ENCODE results near the gene MRM3. TPM values are rescaled to one million over a fixed set of nuclear protein-coding genes. Genes with fewer than 3 reads are reported as not detected.
A peak's percentile ranks its signal among the peaks of the same experiment; 100 is the strongest.
"Not testable (repeated sequence)": the region's sequence is repeated elsewhere in the genome, so short reads cannot be mapped to it uniquely, and the experiment has no call there.

Gene MRM3
- total RNA-seq, 1 experiment from 2014 or later: 54.1 TPM

GRCh38 chr17:789931-790873, 8.0 kb downstream of the MRM3 start:
- in situ Hi-C loops (cut with HindIII; ENCODE audit: low sequenced_read_pairs); DNase-seq (ENCODE audit: low spot score): not testable (repeated sequence)

- in situ Hi-C loops (cut with HindIII; ENCODE audit: low sequenced_read_pairs): not testable (repeated sequence)
Observed at GRCh38 chr17:790874-791247, 8.7 kb downstream of the MRM3 start.

GRCh38 chr17:791829-792228, 9.7 kb downstream of the MRM3 start:
- in situ Hi-C loops (cut with HindIII; ENCODE audit: low sequenced_read_pairs): no loop called here
- DNase-seq (ENCODE audit: low spot score): no peak

More at GRCh38 chr17:790874-791247, 8.7 kb downstream of the MRM3 start:
- not testable (repeated sequence) for DNase-seq (ENCODE audit: low spot score)

- DNase-seq (ENCODE audit: low spot score): no peak
- in situ Hi-C loops (cut with HindIII; ENCODE audit: low sequenced_read_pairs): no loop called here
Observed at GRCh38 chr17:792277-792676, 10.1 kb downstream of the MRM3 start.

GRCh38 chr17:794876-795275, 12.7 kb downstream of the MRM3 start:
- peak; percentile 95 for DNase-seq (ENCODE audit: low spot score)
- in situ Hi-C loops (cut with HindIII; ENCODE audit: low sequenced_read_pairs): no loop called here

GRCh38 chr17:795276-795675, 13.1 kb downstream of the MRM3 start:
- in situ Hi-C loops (cut with HindIII; ENCODE audit: low sequenced_read_pairs): no loop called here
- no peak for DNase-seq (ENCODE audit: low spot score)

GRCh38 chr17:795721-796120, 13.6 kb downstream of the MRM3 start:
- DNase-seq (ENCODE audit: low spot score): no peak
- in situ Hi-C loops (cut with HindIII; ENCODE audit: low sequenced_read_pairs): no loop called here

- DNase-seq (ENCODE audit: low spot score): no peak
- in situ Hi-C loops (cut with HindIII; ENCODE audit: low sequenced_read_pairs): no loop called here
Observed at GRCh38 chr17:796609-797008, 14.5 kb downstream of the MRM3 start.

GRCh38 chr17:797236-797840, 15.2 kb downstream of the MRM3 start:
- in situ Hi-C loops (cut with HindIII; ENCODE audit: low sequenced_read_pairs): no loop called here

GRCh38 chr17:798246-798645, 16.1 kb downstream of the MRM3 start:
- in situ Hi-C loops (cut with HindIII; ENCODE audit: low sequenced_read_pairs): no loop called here
- DNase-seq (ENCODE audit: low spot score): no peak

More at GRCh38 chr17:797236-797840, 15.2 kb downstream of the MRM3 start:
- DNase-seq (ENCODE audit: low spot score): no peak

GRCh38 chr17:799261-799660, 17.1 kb downstream of the MRM3 start:
- in situ Hi-C loops (cut with HindIII; ENCODE audit: low sequenced_read_pairs): no loop called here
- DNase-seq (ENCODE audit: low spot score): no peak

GRCh38 chr17:800446-801242, 18.5 kb downstream of the MRM3 start:
- DNase-seq (ENCODE audit: low spot score): no peak
- in situ Hi-C loops (cut with HindIII; ENCODE audit: low sequenced_read_pairs): no loop called here

GRCh38 chr17:801660-802059, 19.5 kb downstream of the MRM3 start:
- no peak for DNase-seq (ENCODE audit: low spot score)
- in situ Hi-C loops (cut with HindIII; ENCODE audit: low sequenced_read_pairs): no loop called here

GRCh38 chr17:802481-802880, 20.3 kb downstream of the MRM3 start:
- in situ Hi-C loops (cut with HindIII; ENCODE audit: low sequenced_read_pairs): no loop called here
- DNase-seq (ENCODE audit: low spot score): no peak

- in situ Hi-C loops (cut with HindIII; ENCODE audit: low sequenced_read_pairs): no loop called here
- DNase-seq (ENCODE audit: low spot score): peak; percentile 37
Observed at GRCh38 chr17:802901-803881, 21.0 kb downstream of the MRM3 start.

- DNase-seq (ENCODE audit: low spot score): no peak
- in situ Hi-C loops (cut with HindIII; ENCODE audit: low sequenced_read_pairs): no loop called here
Observed at GRCh38 chr17:804541-805435, 22.6 kb downstream of the MRM3 start.

GRCh38 chr17:805886-806285, 23.7 kb downstream of the MRM3 start:
- in situ Hi-C loops (cut with HindIII; ENCODE audit: low sequenced_read_pairs); DNase-seq (ENCODE audit: low spot score): not testable (repeated sequence)

- no peak for DNase-seq (ENCODE audit: low spot score)
- in situ Hi-C loops (cut with HindIII; ENCODE audit: low sequenced_read_pairs): no loop called here
Observed at GRCh38 chr17:806346-806745, 24.2 kb downstream of the MRM3 start.
